ENCODE data around the gene OR6C2.
"Not testable (repeated sequence)": the region's sequence is repeated elsewhere in the genome, so short reads cannot be mapped to it uniquely, and the experiment has no call there.

OR6C2 gene

GRCh38 chr12:55472264-55472663 lies 28.4 kb downstream of the OR6C2 start:
- DNase-seq (ENCODE audit: low read depth): no peak

GRCh38 chr12:55479136-55479535 lies 35.3 kb downstream of the OR6C2 start:
- not testable (repeated sequence) for DNase-seq (ENCODE audit: low read depth)

GRCh38 chr12:55484284-55484683 lies 40.4 kb downstream of the OR6C2 start:
- DNase-seq (ENCODE audit: low read depth): not testable (repeated sequence)

GRCh38 chr12:55492078-55492477 lies 48.2 kb downstream of the OR6C2 start, which contains the start of gene OR6C68:
OR6C68 (plus strand) TSS chr12:55492378; CDS start chr12:55492378, 0 bp downstream.
- no peak for DNase-seq (ENCODE audit: low read depth)

GRCh38 chr12:55495490-55495889 lies 51.6 kb downstream of the OR6C2 start:
- no peak for DNase-seq (ENCODE audit: low read depth)

- DNase-seq (ENCODE audit: low read depth): no peak
These were observed 55.4 kb downstream of the OR6C2 start for GRCh38 chr12:55499231-55499630.

GRCh38 chr12:55499810-55500252 lies 56.0 kb downstream of the OR6C2 start:
- no peak for DNase-seq (ENCODE audit: low read depth)

- no peak for DNase-seq (ENCODE audit: low read depth)
These were observed 57.7 kb downstream of the OR6C2 start for GRCh38 chr12:55501601-55502000.
